CD4-positive, alpha-beta T cell (primary cell): ENCODE measurements around the gene ZNF784. TPM values are rescaled to one million over a fixed set of nuclear protein-coding genes. Genes with fewer than 3 reads are reported as not detected.

Experiments used
- ATAC-seq: fragments of 200-7000 bp; cut with Tn5 transposase; one replicate; pipeline ENCODE4 v1.10.0; 2022; ENCODE audit warnings: mild to moderate bottlenecking; ENCODE audit not compliant: poor library complexity
- CTCF ChIA-PET: fragments of 350-600 bp; sonication (Branson Sonifier 250); formaldehyde crosslinking; loops from one replicate; lab custom pipeline; 2021; ENCODE audit warnings: antibody characterized with exemption, inconsistent platforms; lab: Charles Lee
- POLR2A ChIA-PET: fragments of 350-600 bp; sonication (Branson Sonifier 250); formaldehyde crosslinking; loops from one replicate; lab custom pipeline; 2021; ENCODE audit warnings: antibody characterized with exemption, inconsistent platforms; lab: Charles Lee
- DNase-seq, 14 experiments: peaks; one replicate each; pipeline ENCODE4 v3.0.0-alpha.2; 2013 to 2020; ENCODE audit warnings: mixed read lengths in 2 of 14
- H3K27ac ChIP-seq, 2 donors: one replicate each; pipeline versions ENCODE4 v1.5.1 to v1.7.0; 2013; ENCODE audit warnings: low read length in 2 of 2, low read depth in 1 of 2, mild to moderate bottlenecking in 1 of 2
- H3K27me3 ChIP-seq, 2 experiments: 1 replicate in 1 of 2; 2 replicates in 1 of 2; pipeline versions ENCODE4 v1.6.1 to v1.7.0; 2013; ENCODE audit warnings: low read length in 2 of 2, control low read depth in 1 of 2, mild to moderate bottlenecking in 1 of 2, moderate library complexity in 1 of 2; ENCODE audit not compliant: insufficient read depth in 2 of 2, control insufficient read depth in 1 of 2
- H3K36me3 ChIP-seq: one replicate; pipeline ENCODE4 v1.6.1; 2013; ENCODE audit warnings: low read length, control low read depth; ENCODE audit not compliant: insufficient read depth
- H3K4me1 ChIP-seq: one replicate; pipeline ENCODE4 v1.6.1; 2013; ENCODE audit warnings: low read length, control low read depth; ENCODE audit not compliant: insufficient read depth
- H3K4me3 ChIP-seq: one replicate; pipeline ENCODE4 v1.5.1; 2013; ENCODE audit warnings: mild to moderate bottlenecking, low read length, moderate library complexity
- H3K9me3 ChIP-seq, 2 experiments: 1 replicate in 1 of 2; 2 replicates in 1 of 2; pipeline versions ENCODE4 v1.6.1 to v1.7.0; 2013; ENCODE audit warnings: low read length in 2 of 2, mild to moderate bottlenecking in 2 of 2, control low read depth in 1 of 2, moderate library complexity in 1 of 2; ENCODE audit not compliant: control insufficient read depth in 1 of 2, insufficient read depth in 1 of 2
- H3K27ac Mint-ChIP-seq: one replicate; pipeline ENCODE4 v1.8.0; 2020; ENCODE audit warnings: mixed read lengths
- H3K27me3 Mint-ChIP-seq: one replicate; pipeline ENCODE4 v1.8.0; 2021; ENCODE audit warnings: mixed read lengths
- H3K36me3 Mint-ChIP-seq: one replicate; pipeline ENCODE4 v1.8.0; 2021; ENCODE audit warnings: low read depth, mixed read lengths
- H3K4me1 Mint-ChIP-seq: one replicate; pipeline ENCODE4 v1.8.0; 2021; ENCODE audit warnings: low read depth, mixed read lengths
- H3K4me3 Mint-ChIP-seq: one replicate; pipeline ENCODE4 v1.8.0; 2020; ENCODE audit warnings: mild to moderate bottlenecking, mixed read lengths
- H3K9me3 Mint-ChIP-seq: one replicate; pipeline ENCODE4 v1.8.0; 2020; ENCODE audit warnings: mixed read lengths
- CTCF ChIP-seq: fragments of 200-600 bp; IDR thresholded peaks from one replicate; pipeline ENCODE4 v1.8.0; 2022; ENCODE audit warnings: antibody characterized with exemption, mild to moderate bottlenecking
- intact Hi-C, 2 experiments: fragments of 100-400 bp; cut with DNase I in 1 of 2; cut with micrococcal nuclease in 1 of 2; formaldehyde crosslinking; loops; one replicate each; pipeline versions ENCODE4 v1.15.1 to v1.9.0; 2023 to 2025; cut with DNase I, micrococcal nuclease
- total RNA-seq, 174 experiments: library from RNA in 2 of 174; stranded (reverse) in 2 of 174; gene quantifications; one replicate each; pipeline ENCODE4 v1.2.3 and lab custom pipeline; 2021 to 2026

Gene ZNF784
- total RNA-seq, 2 experiments from 2014 or later, result 11.2 to 11.8 TPM

- Histone ChIP-seq H3K4me1 (peaks cover 13% of the 10 kb centered on the region), H3K27ac (no peak overlapping the region), H3K9me3 (no peaks in the 10 kb centered on the region), H3K27me3 (no peaks in the 10 kb centered on the region), H3K4me3 (no peak overlapping the region), H3K36me3 (peaks cover 36% of the 10 kb centered on the region)
- Mint-ChIP-seq H3K4me3 (no peak overlapping the region), H3K36me3 (peaks cover 53% of the 10 kb centered on the region), H3K4me1 (peaks cover 31% of the 10 kb centered on the region), H3K9me3 (no peaks in the 10 kb centered on the region), H3K27ac (no peak overlapping the region), H3K27me3 (no peaks in the 10 kb centered on the region)
- TF ChIP-seq CTCF, result no peak
- DNase-seq, result no peak
- CTCF ChIA-PET, result interaction anchor here (0.5 kb wide), 1 partner anchor 39 kb away, joined by 4 read pairs; no protein-coding TSS in a partner anchor
- no peak for ATAC-seq
- POLR2A ChIA-PET, result no interaction called here
- intact Hi-C loops, result no loop called here
Observed at GRCh38 chr19:55613930-55614710, 10.2 kb downstream of the ZNF784 start.

GRCh38 chr19:55613396-55613795 lies 11.0 kb downstream of the ZNF784 start:
- DNase-seq, result no peak
- Histone ChIP-seq H3K9me3 (no peaks in the 10 kb centered on the region), H3K27me3 (no peaks in the 10 kb centered on the region), H3K4me3 (no peak overlapping the region), H3K4me1 (peaks cover 15% of the 10 kb centered on the region), H3K27ac (no peak overlapping the region), H3K36me3 (peaks cover 37% of the 10 kb centered on the region)
- no peak for ATAC-seq
- Mint-ChIP-seq H3K4me3 (no peak overlapping the region), H3K27me3 (no peaks in the 10 kb centered on the region), H3K4me1 (peaks cover 35% of the 10 kb centered on the region), H3K9me3 (no peaks in the 10 kb centered on the region), H3K36me3 (peaks cover 59% of the 10 kb centered on the region), H3K27ac (no peak overlapping the region)
- TF ChIP-seq CTCF, result no peak
- ChIA-PET CTCF (no interaction called here), POLR2A (no interaction called here)
- intact Hi-C loops, result no loop called here

GRCh38 chr19:55611983-55612645 lies 12.3 kb downstream of the ZNF784 start:
- Mint-ChIP-seq H3K9me3 (no peaks in the 10 kb centered on the region), H3K36me3 (peaks cover 59% of the 10 kb centered on the region), H3K27ac (peak overlapping the region; percentile 47), H3K27me3 (no peaks in the 10 kb centered on the region), H3K4me3 (no peak overlapping the region), H3K4me1 (peaks cover 45% of the 10 kb centered on the region)
- Histone ChIP-seq H3K4me3 (no peak overlapping the region), H3K4me1 (peaks cover 19% of the 10 kb centered on the region), H3K27ac (no peak overlapping the region), H3K36me3 (peaks cover 34% of the 10 kb centered on the region), H3K9me3 (no peaks in the 10 kb centered on the region), H3K27me3 (no peaks in the 10 kb centered on the region)
- intact Hi-C loops, result no loop called here
- ChIA-PET POLR2A (interaction anchor here (0.9 kb wide), 1 partner anchor 136 kb away, joined by 3 read pairs; no protein-coding TSS in a partner anchor), CTCF (no interaction called here)
- DNase-seq, result no peak
- no peak for TF ChIP-seq CTCF
- no peak for ATAC-seq
